MCF 10A (cell line): Measurements from ENCODE around the gene LRP1B. TPM values are rescaled to one million over a fixed set of nuclear protein-coding genes. Genes with fewer than 3 reads are reported as not detected.

ENCODE experiments used
- BruUV-seq: library from RNA; stranded (reverse); fragments of 400-500 nt; replicated peaks from 2 replicates; lab custom pipeline; 2021; lab: Mats Ljungman, UMichigan
- CTCF ChIA-PET: fragments of 300-600 bp; sonication (Branson Sonifier 250); formaldehyde crosslinking; extraction: SDS; loops from one replicate; lab custom pipeline; 2021; ENCODE audit warnings: antibody characterized with exemption, inconsistent platforms; lab: Yijun Ruan, JAX
- POLR2A ChIA-PET: fragments of 300-600, 350-650 bp; sonication (Branson Sonifier 250); formaldehyde crosslinking; extraction: SDS; loops from one replicate; lab custom pipeline; 2020; ENCODE audit warnings: antibody characterized with exemption, inconsistent platforms; lab: Yijun Ruan, JAX
- DNase-seq: peaks from one replicate; pipeline ENCODE4 v3.0.0-alpha.2; 2018; ENCODE audit not compliant: unreplicated experiment
- H3K27ac Mint-ChIP-seq: one replicate; pipeline ENCODE4 v1.8.0; 2022; ENCODE audit warnings: mild to moderate bottlenecking, low read depth, mixed read lengths; ENCODE audit not compliant: unreplicated experiment
- H3K27me3 Mint-ChIP-seq: one replicate; pipeline ENCODE4 v1.8.0; 2022; ENCODE audit warnings: mixed read lengths; ENCODE audit not compliant: insufficient read depth, unreplicated experiment
- H3K36me3 Mint-ChIP-seq: one replicate; pipeline ENCODE4 v1.8.0; 2022; ENCODE audit warnings: mild to moderate bottlenecking, moderate library complexity, mixed read lengths; ENCODE audit not compliant: insufficient read depth, unreplicated experiment
- H3K4me1 Mint-ChIP-seq: one replicate; pipeline ENCODE4 v1.8.0; 2022; ENCODE audit warnings: mixed read lengths; ENCODE audit not compliant: insufficient read depth, unreplicated experiment
- H3K4me3 Mint-ChIP-seq: one replicate; pipeline ENCODE4 v1.8.0; 2022; ENCODE audit warnings: mild to moderate bottlenecking, moderate library complexity, mixed read lengths; ENCODE audit not compliant: unreplicated experiment
- H3K9me3 Mint-ChIP-seq: one replicate; pipeline ENCODE4 v1.8.0; 2022; ENCODE audit warnings: mixed read lengths; ENCODE audit not compliant: unreplicated experiment
- CTCF ChIP-seq: fragments of 200-600 bp; IDR thresholded peaks from one replicate; pipeline ENCODE4 v1.8.0; 2022; ENCODE audit warnings: antibody characterized with exemption, mild to moderate bottlenecking; ENCODE audit not compliant: unreplicated experiment
- intact Hi-C: fragments of 100-400 bp; cut with micrococcal nuclease; formaldehyde crosslinking; loops from 2 replicates; pipeline ENCODE4 v1.14.1; 2022
- total RNA-seq: library from RNA; stranded (reverse); gene quantifications from 2 replicates; pipeline ENCODE4 v1.2.3, GENCODE V29; 2022

The LRP1B gene
- total RNA-seq, 1 experiment from 2014 or later, result not detected

- no peak for TF ChIP-seq CTCF
- Mint-ChIP-seq H3K4me1 (no peaks in the 10 kb centered on the region), H3K36me3 (no peaks in the 10 kb centered on the region), H3K4me3 (no peak overlapping the region), H3K27me3 (peaks cover 14% of the 10 kb centered on the region), H3K9me3 (no peaks in the 10 kb centered on the region), H3K27ac (no peak overlapping the region)
- BruUV-seq, result no TSS peak
- ChIA-PET POLR2A (no interaction called here), CTCF (no interaction called here)
- no peak for DNase-seq
- intact Hi-C loops, result no loop called here
These were observed 389.2 kb downstream of the LRP1B start for GRCh38 chr2:141741652-141742051.

GRCh38 chr2:141737492-141738255, 393.1 kb downstream of the LRP1B start:
- Mint-ChIP-seq H3K27ac (no peak overlapping the region), H3K4me1 (no peaks in the 10 kb centered on the region), H3K4me3 (no peak overlapping the region), H3K27me3 (peaks cover 25% of the 10 kb centered on the region), H3K36me3 (no peaks in the 10 kb centered on the region), H3K9me3 (no peaks in the 10 kb centered on the region)
- ChIA-PET POLR2A (no interaction called here), CTCF (no interaction called here)
- intact Hi-C loops, result no loop called here
- BruUV-seq, result no TSS peak
- DNase-seq, result no peak
- TF ChIP-seq CTCF, result no peak

GRCh38 chr2:141736466-141736865, 394.4 kb downstream of the LRP1B start:
- Mint-ChIP-seq H3K36me3 (no peaks in the 10 kb centered on the region), H3K9me3 (no peaks in the 10 kb centered on the region), H3K27ac (no peak overlapping the region), H3K4me3 (no peak overlapping the region), H3K4me1 (no peaks in the 10 kb centered on the region), H3K27me3 (peaks cover 18% of the 10 kb centered on the region)
- ChIA-PET CTCF (interaction anchor here (0.7 kb wide), 1 partner anchor 504 kb away, joined by 3 read pairs; no protein-coding TSS in a partner anchor), POLR2A (no interaction called here)
- intact Hi-C loops, result no loop called here
- DNase-seq, result no peak
- TF ChIP-seq CTCF, result no peak
- BruUV-seq, result no TSS peak

- intact Hi-C loops, result no loop called here
- Mint-ChIP-seq H3K9me3 (no peaks in the 10 kb centered on the region), H3K36me3 (no peaks in the 10 kb centered on the region), H3K4me3 (no peak overlapping the region), H3K27me3 (peaks cover 47% of the 10 kb centered on the region), H3K27ac (no peak overlapping the region), H3K4me1 (no peaks in the 10 kb centered on the region)
- CTCF ChIA-PET, result no interaction called here
- POLR2A ChIA-PET, result no interaction called here
- no peak for TF ChIP-seq CTCF
- DNase-seq, result no peak
- no TSS peak for BruUV-seq
These were observed 401.9 kb downstream of the LRP1B start for GRCh38 chr2:141728886-141729285.
